ENCODE measurements around the gene CPM.
A peak's percentile ranks its signal among the peaks of the same experiment; 100 is the strongest.

CPM gene

GRCh38 chr12:68888243-68888642 is 44.7 kb downstream of the CPM start:
- Mint-ChIP-seq H3K4me1 (peaks cover 11% of the 10 kb centered on the region), H3K4me3 (no peak overlapping the region), H3K27ac (peak overlapping the region; percentile 26), H3K9me3 (no peaks in the 10 kb centered on the region), H3K36me3 (no peaks in the 10 kb centered on the region), H3K27me3 (no peaks in the 10 kb centered on the region)
- DNase-seq (ENCODE audit: low spot score in 2 of 2) (no peak), ATAC-seq (ENCODE audit: low read depth) (no peak)

GRCh38 chr12:68887641-68888040 is 45.3 kb downstream of the CPM start:
- no peaks in the 10 kb centered on the region for H3K27me3 Mint-ChIP-seq
- no peak for ATAC-seq (ENCODE audit: low read depth)
- H3K27ac Mint-ChIP-seq: no peak overlapping the region
- H3K36me3 Mint-ChIP-seq: no peaks in the 10 kb centered on the region
- no peak for DNase-seq (ENCODE audit: low spot score in 2 of 2)
- H3K4me3 Mint-ChIP-seq: no peak overlapping the region
- peaks cover 9% of the 10 kb centered on the region for H3K4me1 Mint-ChIP-seq
- no peaks in the 10 kb centered on the region for H3K9me3 Mint-ChIP-seq

- Mint-ChIP-seq H3K9me3 (no peaks in the 10 kb centered on the region), H3K27ac (no peak overlapping the region), H3K4me3 (no peak overlapping the region), H3K36me3 (peaks cover 2% of the 10 kb centered on the region), H3K27me3 (peaks cover 2% of the 10 kb centered on the region), H3K4me1 (peaks cover 9% of the 10 kb centered on the region)
- ATAC-seq (ENCODE audit: low read depth): no peak
- no peak for DNase-seq (ENCODE audit: low spot score in 2 of 2)
Measured at GRCh38 chr12:68886636-68887572, 46.1 kb downstream of the CPM start.

- no peak for DNase-seq (ENCODE audit: low spot score in 2 of 2)
- Mint-ChIP-seq H3K4me3 (no peak overlapping the region), H3K36me3 (peaks cover 2% of the 10 kb centered on the region), H3K9me3 (no peaks in the 10 kb centered on the region), H3K4me1 (peaks cover 6% of the 10 kb centered on the region), H3K27me3 (peaks cover 2% of the 10 kb centered on the region), H3K27ac (no peak overlapping the region)
- ATAC-seq (ENCODE audit: low read depth): no peak
Measured at GRCh38 chr12:68885381-68885780, 47.6 kb downstream of the CPM start.

- Mint-ChIP-seq H3K27me3 (peaks cover 2% of the 10 kb centered on the region), H3K4me1 (peaks cover 3% of the 10 kb centered on the region), H3K4me3 (no peak overlapping the region), H3K9me3 (no peaks in the 10 kb centered on the region), H3K36me3 (peaks cover 2% of the 10 kb centered on the region), H3K27ac (no peak overlapping the region)
- DNase-seq (ENCODE audit: low spot score in 2 of 2) (no peak), ATAC-seq (ENCODE audit: low read depth) (no peak)
Measured at GRCh38 chr12:68884251-68884650, 48.7 kb downstream of the CPM start.

- H3K9me3 Mint-ChIP-seq: peaks cover 2% of the 10 kb centered on the region
- H3K36me3 Mint-ChIP-seq: peaks cover 4% of the 10 kb centered on the region
- peaks cover 2% of the 10 kb centered on the region for H3K27me3 Mint-ChIP-seq
- DNase-seq (ENCODE audit: low spot score in 2 of 2): no peak
- no peaks in the 10 kb centered on the region for H3K4me1 Mint-ChIP-seq
- H3K4me3 Mint-ChIP-seq: no peak overlapping the region
- ATAC-seq (ENCODE audit: low read depth): no peak
- no peak overlapping the region for H3K27ac Mint-ChIP-seq
Measured at GRCh38 chr12:68883151-68883550, 49.8 kb downstream of the CPM start.

GRCh38 chr12:68882251-68882964 is 50.6 kb downstream of the CPM start:
- DNase-seq (ENCODE audit: low spot score in 2 of 2): no peak
- Mint-ChIP-seq H3K36me3 (peaks cover 4% of the 10 kb centered on the region), H3K4me3 (no peak overlapping the region), H3K4me1 (no peaks in the 10 kb centered on the region), H3K27ac (no peak overlapping the region), H3K9me3 (peaks cover 2% of the 10 kb centered on the region), H3K27me3 (peaks cover 2% of the 10 kb centered on the region)
- no peak for ATAC-seq (ENCODE audit: low read depth)

- Mint-ChIP-seq H3K4me1 (no peaks in the 10 kb centered on the region), H3K27me3 (peaks cover 2% of the 10 kb centered on the region), H3K9me3 (peaks cover 2% of the 10 kb centered on the region), H3K4me3 (no peak overlapping the region), H3K36me3 (peaks cover 4% of the 10 kb centered on the region), H3K27ac (no peak overlapping the region)
- DNase-seq (ENCODE audit: low spot score in 2 of 2) (no peak), ATAC-seq (ENCODE audit: low read depth) (no peak)
Measured at GRCh38 chr12:68880660-68881325, 52.2 kb downstream of the CPM start.

- ATAC-seq (ENCODE audit: low read depth) (no peak), DNase-seq (ENCODE audit: low spot score in 2 of 2) (no peak)
- Mint-ChIP-seq H3K9me3 (peaks cover 2% of the 10 kb centered on the region), H3K36me3 (peaks cover 4% of the 10 kb centered on the region), H3K4me3 (no peak overlapping the region), H3K4me1 (peaks cover 6% of the 10 kb centered on the region), H3K27ac (no peak overlapping the region), H3K27me3 (peaks cover 2% of the 10 kb centered on the region)
Measured at GRCh38 chr12:68878846-68879245, 54.1 kb downstream of the CPM start.

- ATAC-seq (ENCODE audit: low read depth): no peak
- Mint-ChIP-seq H3K4me1 (peaks cover 6% of the 10 kb centered on the region), H3K4me3 (no peak overlapping the region), H3K9me3 (peaks cover 2% of the 10 kb centered on the region), H3K27me3 (peaks cover 2% of the 10 kb centered on the region), H3K27ac (no peak overlapping the region), H3K36me3 (peaks cover 4% of the 10 kb centered on the region)
- DNase-seq (ENCODE audit: low spot score in 2 of 2): no peak
Measured at GRCh38 chr12:68878283-68878682, 54.7 kb downstream of the CPM start.

- peaks cover 4% of the 10 kb centered on the region for H3K36me3 Mint-ChIP-seq
- no peak overlapping the region for H3K4me3 Mint-ChIP-seq
- ATAC-seq (ENCODE audit: low read depth) (no peak), DNase-seq (ENCODE audit: low spot score in 2 of 2) (no peak)
- H3K9me3 Mint-ChIP-seq: peaks cover 2% of the 10 kb centered on the region
- H3K27me3 Mint-ChIP-seq: peaks cover 2% of the 10 kb centered on the region
- no peak overlapping the region for H3K27ac Mint-ChIP-seq
- peaks cover 6% of the 10 kb centered on the region for H3K4me1 Mint-ChIP-seq
Measured at GRCh38 chr12:68877583-68877982, 55.4 kb downstream of the CPM start.

GRCh38 chr12:68876461-68876860 is 56.5 kb downstream of the CPM start:
- H3K36me3 Mint-ChIP-seq: peaks cover 2% of the 10 kb centered on the region
- no peak for ATAC-seq (ENCODE audit: low read depth)
- H3K27ac Mint-ChIP-seq: no peak overlapping the region
- peaks cover 9% of the 10 kb centered on the region for H3K4me1 Mint-ChIP-seq
- peaks cover 2% of the 10 kb centered on the region for H3K9me3 Mint-ChIP-seq
- peaks cover 2% of the 10 kb centered on the region for H3K27me3 Mint-ChIP-seq
- H3K4me3 Mint-ChIP-seq: no peak overlapping the region
- no peak for DNase-seq (ENCODE audit: low spot score in 2 of 2)

- H3K9me3 Mint-ChIP-seq: no peaks in the 10 kb centered on the region
- H3K36me3 Mint-ChIP-seq: no peaks in the 10 kb centered on the region
- H3K27me3 Mint-ChIP-seq: peaks cover 2% of the 10 kb centered on the region
- no peak overlapping the region for H3K27ac Mint-ChIP-seq
- ATAC-seq (ENCODE audit: low read depth) (no peak), DNase-seq (ENCODE audit: low spot score in 2 of 2) (no peak)
- H3K4me1 Mint-ChIP-seq: peaks cover 13% of the 10 kb centered on the region
- no peak overlapping the region for H3K4me3 Mint-ChIP-seq
Measured at GRCh38 chr12:68873316-68873715, 59.7 kb downstream of the CPM start.

GRCh38 chr12:68871921-68872320 is 61.0 kb downstream of the CPM start:
- H3K4me3 Mint-ChIP-seq: no peak overlapping the region
- no peaks in the 10 kb centered on the region for H3K9me3 Mint-ChIP-seq
- DNase-seq (ENCODE audit: low spot score in 2 of 2) (no peak), ATAC-seq (ENCODE audit: low read depth) (peak; percentile 80)
- H3K27ac Mint-ChIP-seq: no peak overlapping the region
- peaks cover 13% of the 10 kb centered on the region for H3K4me1 Mint-ChIP-seq
- H3K36me3 Mint-ChIP-seq: no peaks in the 10 kb centered on the region
- H3K27me3 Mint-ChIP-seq: peaks cover 2% of the 10 kb centered on the region

Data from memory B cell (primary cell).